Measurements from ENCODE around the gene DENND6B.
"Not testable (repeated sequence)": the region's sequence is repeated elsewhere in the genome, so short reads cannot be mapped to it uniquely, and the experiment has no call there.

DNA sequence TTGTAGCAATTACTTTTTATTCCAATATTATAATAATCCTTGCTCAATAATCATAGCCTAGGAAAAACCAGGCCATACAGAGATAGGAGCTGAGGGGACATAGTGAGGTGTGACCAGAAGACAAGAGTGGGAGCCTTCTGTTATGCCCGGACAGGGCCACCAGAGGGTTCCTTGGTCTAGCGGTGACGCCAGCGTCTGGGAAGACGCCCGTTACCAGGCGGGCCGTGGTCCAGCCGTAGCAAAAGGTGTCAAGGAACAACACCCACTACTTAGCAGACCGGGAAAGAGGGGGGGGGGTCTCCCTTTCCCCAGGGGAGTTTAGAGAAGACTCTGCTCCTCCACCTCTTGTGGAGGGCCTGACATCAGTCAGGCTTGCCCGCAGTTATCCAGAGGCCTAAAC is 53.5 kb downstream of the DENND6B start:
- TF ChIP-seq, protein P1, sequence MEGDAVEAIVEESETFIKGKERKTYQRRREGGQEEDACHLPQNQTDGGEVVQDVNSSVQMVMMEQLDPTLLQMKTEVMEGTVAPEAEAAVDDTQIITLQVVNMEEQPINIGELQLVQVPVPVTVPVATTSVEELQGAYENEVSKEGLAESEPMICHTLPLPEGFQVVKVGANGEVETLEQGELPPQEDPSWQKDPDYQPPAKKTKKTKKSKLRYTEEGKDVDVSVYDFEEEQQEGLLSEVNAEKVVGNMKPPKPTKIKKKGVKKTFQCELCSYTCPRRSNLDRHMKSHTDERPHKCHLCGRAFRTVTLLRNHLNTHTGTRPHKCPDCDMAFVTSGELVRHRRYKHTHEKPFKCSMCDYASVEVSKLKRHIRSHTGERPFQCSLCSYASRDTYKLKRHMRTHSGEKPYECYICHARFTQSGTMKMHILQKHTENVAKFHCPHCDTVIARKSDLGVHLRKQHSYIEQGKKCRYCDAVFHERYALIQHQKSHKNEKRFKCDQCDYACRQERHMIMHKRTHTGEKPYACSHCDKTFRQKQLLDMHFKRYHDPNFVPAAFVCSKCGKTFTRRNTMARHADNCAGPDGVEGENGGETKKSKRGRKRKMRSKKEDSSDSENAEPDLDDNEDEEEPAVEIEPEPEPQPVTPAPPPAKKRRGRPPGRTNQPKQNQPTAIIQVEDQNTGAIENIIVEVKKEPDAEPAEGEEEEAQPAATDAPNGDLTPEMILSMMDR (IDR thresholded peaks at IDR 0.05): not testable (repeated sequence)
- not testable (repeated sequence) for TF ChIP-seq EZH2 (IDR thresholded peaks at IDR 0.05; ENCODE audit: borderline replicate concordance, insufficient read depth, low read depth, low read length, poor library complexity, severe bottlenecking)
